HCT116 (cell line): ENCODE results near the gene PROB1. TPM values are rescaled to one million over a fixed set of nuclear protein-coding genes. Genes with fewer than 3 reads are reported as not detected.

Experiments used
- ATAC-seq: fragments of 200-7000 bp; cut with Tn5 transposase; 2 replicates; pipeline ENCODE4 v1.9.1; 2020; ENCODE audit warnings: mild to moderate bottlenecking, moderate library complexity
- BruUV-seq: library from RNA; stranded (reverse); fragments of 400-500 nt; replicated peaks from 2 replicates; lab custom pipeline; 2021; lab: Mats Ljungman, UMichigan
- CTCF ChIA-PET: fragments of 300-600 bp; sonication (Branson Sonifier 250); formaldehyde crosslinking; loops from one replicate; lab custom pipeline; 2021; ENCODE audit warnings: antibody characterized with exemption; lab: Charles Lee
- POLR2A ChIA-PET: fragments of 300-600, 350-600 bp; sonication (Branson Sonifier 250); formaldehyde crosslinking; loops from one replicate; lab custom pipeline; 2021; ENCODE audit warnings: antibody characterized with exemption; lab: Charles Lee
- RAD21 ChIA-PET, 2 experiments: fragments of 300-600 bp; sonication (Branson Sonifier 250); formaldehyde crosslinking; loops; one replicate each; lab custom pipeline; 2023; ENCODE audit warnings: low total read pairs in 2 of 2; ENCODE audit not compliant: uncharacterized antibody in 2 of 2, unreplicated experiment in 2 of 2, low non-redundant PET in 1 of 2; lab: Charles Lee
- DNase-seq: peaks from one replicate; pipeline ENCODE4 v3.0.0-alpha.2; 2010; ENCODE audit warnings: low read depth, low spot score
- H2AFZ ChIP-seq: fragments of 200-600 bp; shearing (Covaris generic), sonication (generic); 2 replicates; pipeline ENCODE4 v1.6.1; 2017; ENCODE audit warnings: low read depth, mixed run types, mixed read lengths, antibody characterized with exemption, low read length; ENCODE audit not compliant: poor library complexity, severe bottlenecking
- H3K27ac ChIP-seq: 2 replicates; pipeline ENCODE4 v1.5.1; 2012; ENCODE audit warnings: low read depth, low read length
- H3K27me3 ChIP-seq: fragments of 200-600 bp; sonication (generic); 2 replicates; pipeline ENCODE4 v1.6.1; 2016; ENCODE audit warnings: mixed run types, low read length, mixed read lengths; ENCODE audit not compliant: insufficient read depth
- H3K36me3 ChIP-seq, 2 experiments: fragments of 200-500 bp in 1 of 2; fragments of 200-600 bp in 1 of 2; sonication (Bioruptor generic) in 1 of 2; sonication (generic) in 1 of 2; 2 replicates each; pipeline versions ENCODE4 v1.5.1 to v1.6.1; 2014 to 2016; ENCODE audit warnings: low read length in 2 of 2, inconsistent platforms in 1 of 2, mixed read lengths in 1 of 2, mixed run types in 1 of 2; ENCODE audit not compliant: insufficient read depth in 2 of 2, control insufficient read depth in 1 of 2
- H3K4me1 ChIP-seq, 2 experiments: fragments of 200-600 bp in 1 of 2; sonication (generic) in 1 of 2; 2 replicates each; pipeline versions ENCODE4 v1.5.1 to v1.6.1; 2012 to 2017; ENCODE audit warnings: low read length in 2 of 2, inconsistent platforms in 1 of 2, mild to moderate bottlenecking in 1 of 2, mixed read lengths in 1 of 2, mixed run types in 1 of 2, moderate library complexity in 1 of 2; ENCODE audit not compliant: insufficient read depth in 2 of 2, control insufficient read depth in 1 of 2
- H3K4me2 ChIP-seq: fragments of 200-600 bp; sonication (generic); 2 replicates; pipeline ENCODE4 v1.6.1; 2017; ENCODE audit warnings: mixed run types, low read length, mixed read lengths
- H3K4me3 ChIP-seq, 2 experiments: fragments of 200-600 bp in 1 of 2; sonication (generic) in 1 of 2; replicated peaks in 1 of 2; 2 replicates each; pipeline ENCODE4 v1.5.1; 2011 to 2016; ENCODE audit warnings: low read length in 2 of 2, control low read depth in 1 of 2, low read depth in 1 of 2, mild to moderate bottlenecking in 1 of 2, mixed read lengths in 1 of 2, mixed run types in 1 of 2
- H3K79me2 ChIP-seq: fragments of 200-600 bp; sonication (generic); 2 replicates; pipeline ENCODE4 v1.6.1; 2017; ENCODE audit warnings: mild to moderate bottlenecking, mixed run types, low read length, moderate library complexity, mixed read lengths; ENCODE audit not compliant: insufficient read depth
- H3K9ac ChIP-seq: fragments of 200-600 bp; sonication (generic); 2 replicates; pipeline ENCODE4 v1.6.1; 2016; ENCODE audit warnings: low read length, mixed read lengths
- H3K9me2 ChIP-seq: fragments of 200-600 bp; sonication (generic), shearing (Covaris generic); 2 replicates; pipeline ENCODE4 v1.6.1; 2017; ENCODE audit warnings: mixed run types, mild to moderate bottlenecking, moderate library complexity; ENCODE audit not compliant: insufficient read depth
- H3K9me3 ChIP-seq, 2 experiments: fragments of 200-500 bp in 1 of 2; fragments of 200-600 bp in 1 of 2; sonication (Bioruptor generic) in 1 of 2; sonication (generic) in 1 of 2; 2 replicates each; pipeline ENCODE4 v1.6.1; 2014 to 2017; ENCODE audit warnings: low read length in 2 of 2, mixed read lengths in 2 of 2, inconsistent platforms in 1 of 2, low read depth in 1 of 2, mild to moderate bottlenecking in 1 of 2, mixed run types in 1 of 2, moderate library complexity in 1 of 2; ENCODE audit not compliant: control insufficient read depth in 1 of 2, insufficient read depth in 1 of 2
- H4K20me1 ChIP-seq: fragments of 200-600 bp; sonication (generic), shearing (Covaris generic); 2 replicates; pipeline ENCODE4 v1.6.1; 2017; ENCODE audit warnings: mixed run types, mild to moderate bottlenecking, moderate library complexity; ENCODE audit not compliant: insufficient read depth
- ATF3 ChIP-seq: IDR thresholded peaks from 2 replicates; pipeline ENCODE4 v1.6.1; 2012
- CTCF ChIP-seq, 3 experiments: fragments of 200-600 bp in 1 of 3; sonication (generic) in 1 of 3; IDR thresholded peaks in 2 of 3; conservative IDR thresholded peaks in 1 of 3; 2 replicates each; pipeline ENCODE4 v1.5.1; 2012 to 2017; ENCODE audit warnings: low read depth in 2 of 3, low read length in 2 of 3, antibody characterized with exemption in 1 of 3, borderline replicate concordance in 1 of 3, control low read depth in 1 of 3, mild to moderate bottlenecking in 1 of 3, mixed read lengths in 1 of 3, mixed run types in 1 of 3, moderate library complexity in 1 of 3; ENCODE audit not compliant: insufficient read depth in 1 of 3
- ELF1 ChIP-seq: IDR thresholded peaks from 2 replicates; pipeline ENCODE4 v1.6.1; 2012; ENCODE audit warnings: low read depth, borderline replicate concordance
- EZH2 ChIP-seq: fragments of 200-600 bp; sonication (generic); IDR thresholded peaks from 2 replicates; pipeline ENCODE4 v1.6.1; 2017; ENCODE audit warnings: antibody characterized with exemption, mixed run types
- EZH2phosphoT487 ChIP-seq: fragments of 200-600 bp; IDR thresholded peaks from 2 replicates; pipeline ENCODE4 v1.6.1; 2018; ENCODE audit warnings: antibody characterized with exemption, borderline replicate concordance
- FOSL1 ChIP-seq: IDR thresholded peaks from 2 replicates; pipeline ENCODE4 v1.6.1; 2012; ENCODE audit warnings: low read depth
- MAX ChIP-seq: IDR thresholded peaks from 2 replicates; pipeline ENCODE4 v1.6.1; 2012
- POLR2A ChIP-seq: IDR thresholded peaks from 2 replicates; pipeline ENCODE4 v1.7.0; 2011; ENCODE audit warnings: borderline replicate concordance; ENCODE audit not compliant: insufficient read depth, insufficient read length; ENCODE audit errors: extremely low read depth
- RAD21 ChIP-seq: IDR thresholded peaks from 2 replicates; pipeline ENCODE4 v1.6.1; 2012; ENCODE audit warnings: low read depth, mild to moderate bottlenecking
- SIN3A ChIP-seq: IDR thresholded peaks from 2 replicates; pipeline ENCODE4 v1.6.1; 2012; ENCODE audit warnings: low read depth
- SP1 ChIP-seq: IDR thresholded peaks from 2 replicates; pipeline ENCODE4 v1.6.1; 2012; ENCODE audit warnings: low read depth
- SRF ChIP-seq: IDR thresholded peaks from 2 replicates; pipeline ENCODE4 v1.6.1; 2012; ENCODE audit warnings: low read depth
- TCF7L2 ChIP-seq: IDR thresholded peaks from 2 replicates; pipeline ENCODE4 v1.7.0; 2011; ENCODE audit warnings: borderline replicate concordance, inconsistent platforms; ENCODE audit not compliant: insufficient read depth, insufficient read length; ENCODE audit errors: extremely low read depth
- YY1 ChIP-seq: IDR thresholded peaks from 2 replicates; pipeline ENCODE4 v1.6.1; 2011; ENCODE audit warnings: low read length, low read depth, moderate library complexity, mild to moderate bottlenecking; ENCODE audit not compliant: insufficient replicate concordance; ENCODE audit errors: extremely low read depth
- ZBTB33 ChIP-seq: IDR thresholded peaks from 2 replicates; pipeline ENCODE4 v1.6.1; 2011; ENCODE audit warnings: mild to moderate bottlenecking, low read length, moderate library complexity; ENCODE audit not compliant: insufficient replicate concordance; ENCODE audit errors: extremely low read depth
- ZFX ChIP-seq: fragments of 450-650 bp; IDR thresholded peaks from 2 replicates; pipeline ENCODE4 v1.6.1; 2017
- ZNF274 ChIP-seq: fragments of 200-500 bp; sonication (Bioruptor generic); IDR thresholded peaks from 2 replicates; pipeline ENCODE4 v1.6.1; 2014; ENCODE audit warnings: mild to moderate bottlenecking, low read depth, low read length, inconsistent platforms
- intact Hi-C: fragments of 100-400 bp; cut with micrococcal nuclease; formaldehyde crosslinking; loops from 2 replicates; pipeline ENCODE4 v1.10.0; 2022
- total RNA-seq: library from RNA; stranded (reverse); gene quantifications from one replicate; pipeline ENCODE4 v1.2.1, GENCODE V29; 2021; ENCODE audit not compliant: unreplicated experiment

Gene PROB1
- total RNA-seq, 1 experiment from 2014 or later = 1.7 TPM

- H4K20me1 ChIP-seq = peaks cover 6% of the 10 kb centered on the region; the same call in 1 of the 2 replicates
- peak within 1 kb of the TSS; percentile 27 for H2AFZ ChIP-seq
- peaks cover 4 to 16% of the 10 kb centered on the region in 2 experiments; a peak in 3 of 4 replicates for H3K4me1 ChIP-seq
- BruUV-seq = TSS peak; percentile 80
- intact Hi-C loops = loop anchor here (1.0 kb wide), 2 partner anchors 48 to 50 kb away; no protein-coding TSS in a partner anchor
- peak within 1 kb of the TSS; percentile 96 for H3K27ac ChIP-seq
- CTCF ChIA-PET = interaction anchor here (0.6 to 1.9 kb wide), 8 partner anchors 22 to 553 kb away, joined by 3 to 6 read pairs (median 4); partner anchors contain the start of genes MATR3 and SPATA24
- RAD21 ChIA-PET = interaction anchor here in 1 of 2 experiments (0.6 to 1.0 kb wide), 3 partner anchors 39 to 73 kb away, joined by 5 to 6 read pairs (median 5); no protein-coding TSS in a partner anchor
- peaks cover 51% of the 10 kb centered on the region for H3K79me2 ChIP-seq
- no peaks in the 10 kb centered on the region for H3K27me3 ChIP-seq
- 0 out of 4 replicates have a peak, but pooled peaks cover 4% of the 10 kb centered on the region in 2 experiments for H3K36me3 ChIP-seq
- H3K9me3 ChIP-seq = no peaks in the 10 kb centered on the region
- no peaks in the 10 kb centered on the region for H3K9me2 ChIP-seq
- POLR2A ChIA-PET = interaction anchor here (0.6 to 2.8 kb wide), 8 partner anchors 12 to 553 kb away, joined by 3 to 14 read pairs (median 3); partner anchors contain the start of gene MATR3
- peak within 1 kb of the TSS; percentile 95 for H3K9ac ChIP-seq
- peak; percentile 96 for DNase-seq
- H3K4me2 ChIP-seq = peak within 1 kb of the TSS; percentile 93
- peak within 1 kb of the TSS; percentile 83 to 88 for H3K4me3 ChIP-seq
- ATAC-seq = peak; percentile 91
- no peak; the same call in 1 of the 2 replicates for TF ChIP-seq ATF3
- no peak for TF ChIP-seq ZNF274
- TF ChIP-seq ELF1 = peak; percentile 62
- peak; percentile 30 for TF ChIP-seq YY1
- peak; percentile 66 for TF ChIP-seq POLR2A
- TF ChIP-seq TCF7L2 = peak; percentile 52
- 0 out of 2 replicates have a peak, but pooled peaks have one; percentile 50 for TF ChIP-seq SRF
- peak; percentile 75 for TF ChIP-seq RAD21
- peak; percentile 95 for TF ChIP-seq SIN3A
- TF ChIP-seq MAX = peak; percentile 95
- peak; percentile 62 to 75 (median 72); a peak in 5 of 6 replicates for TF ChIP-seq CTCF (IDR thresholded peaks at IDR 0.05 in 2 of 3, conservative IDR thresholded peaks at IDR 0.05 in 1 of 3; ENCODE audit: borderline replicate concordance in 1 of 3, insufficient read depth in 1 of 3, low read depth in 2 of 3, low read length in 2 of 3)
- TF ChIP-seq EZH2phosphoT487 = no peak
- TF ChIP-seq FOSL1 = no peak
- no peak for TF ChIP-seq ZBTB33
- no peak for TF ChIP-seq EZH2
- peak; percentile 67; the same call in 1 of the 2 replicates for TF ChIP-seq ZFX
- TF ChIP-seq SP1 = peak; percentile 69
Observed at GRCh38 chr5:139341689-139342422, 53.0 kb downstream of the PROB1 start, which contains the start of gene PAIP2. Gene PAIP2 (plus strand): TSS chr5:139341854. CDS start chr5:139363785, 21,931 bp downstream.
